Raji (cell line): ENCODE results near the gene SDF2.
A peak's percentile ranks its signal among the peaks of the same experiment; 100 is the strongest.

ENCODE experiments used
- POLR2A ChIP-seq: IDR thresholded peaks from 2 replicates; pipeline ENCODE4 v1.6.1; 2011; ENCODE audit warnings: low read depth, low read length, control low read depth; ENCODE audit not compliant: insufficient read depth

SDF2 gene, protein sequence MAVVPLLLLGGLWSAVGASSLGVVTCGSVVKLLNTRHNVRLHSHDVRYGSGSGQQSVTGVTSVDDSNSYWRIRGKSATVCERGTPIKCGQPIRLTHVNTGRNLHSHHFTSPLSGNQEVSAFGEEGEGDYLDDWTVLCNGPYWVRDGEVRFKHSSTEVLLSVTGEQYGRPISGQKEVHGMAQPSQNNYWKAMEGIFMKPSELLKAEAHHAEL

DNA sequence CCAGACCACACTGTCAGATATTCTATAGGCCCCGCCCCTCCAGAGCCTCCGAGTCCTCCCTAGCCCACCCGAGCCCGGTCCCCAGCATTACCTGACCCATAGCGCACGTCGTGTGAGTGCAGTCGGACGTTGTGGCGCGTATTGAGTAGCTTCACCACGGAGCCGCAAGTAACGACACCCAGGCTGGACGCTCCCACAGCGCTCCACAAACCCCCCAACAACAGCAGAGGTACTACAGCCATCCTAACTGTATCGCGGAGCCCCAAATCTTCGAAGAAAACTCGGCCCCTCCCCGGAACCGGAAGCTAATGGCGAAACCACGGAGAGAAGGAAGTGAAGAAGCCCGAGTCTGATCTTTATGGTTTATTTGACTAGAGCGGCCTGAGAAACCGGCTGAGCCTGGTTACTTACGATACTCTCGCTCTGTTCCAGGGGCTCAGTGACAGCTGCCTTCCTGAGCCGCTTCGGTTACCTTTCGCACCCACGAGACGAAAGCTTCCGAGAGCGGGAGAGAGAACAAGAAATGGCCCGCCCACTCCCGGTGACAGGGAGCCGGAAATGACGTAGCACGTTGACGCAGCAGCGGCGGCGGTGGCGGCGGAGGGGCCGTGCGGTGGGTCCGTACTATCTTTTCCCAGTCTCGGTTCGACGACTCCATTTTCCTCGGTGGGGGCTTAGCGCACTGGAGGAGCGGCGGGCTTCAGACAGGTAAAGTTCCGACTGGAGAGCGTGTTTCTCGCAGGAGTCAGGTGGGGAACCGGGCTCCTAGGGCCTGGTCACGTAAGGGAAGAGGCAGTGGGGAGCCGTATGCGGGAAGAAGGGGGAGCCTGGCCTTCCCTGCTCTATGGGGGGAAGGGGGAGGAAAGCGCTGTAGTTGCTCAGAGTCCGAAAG lies at the start of gene SDF2, which contains the start of gene SUPT6H:
Gene SDF2, minus strand, starts transcription at position 272 of the 892 bp plus-strand sequence. Its CDS starts 30 bp downstream, at position 242.
Gene SUPT6H, plus strand, starts transcription at position 571 of the 892 bp plus-strand sequence. CDS start 11,197 bp downstream, outside the sequence.
- peak; percentile 86 for TF ChIP-seq POLR2A

DNA sequence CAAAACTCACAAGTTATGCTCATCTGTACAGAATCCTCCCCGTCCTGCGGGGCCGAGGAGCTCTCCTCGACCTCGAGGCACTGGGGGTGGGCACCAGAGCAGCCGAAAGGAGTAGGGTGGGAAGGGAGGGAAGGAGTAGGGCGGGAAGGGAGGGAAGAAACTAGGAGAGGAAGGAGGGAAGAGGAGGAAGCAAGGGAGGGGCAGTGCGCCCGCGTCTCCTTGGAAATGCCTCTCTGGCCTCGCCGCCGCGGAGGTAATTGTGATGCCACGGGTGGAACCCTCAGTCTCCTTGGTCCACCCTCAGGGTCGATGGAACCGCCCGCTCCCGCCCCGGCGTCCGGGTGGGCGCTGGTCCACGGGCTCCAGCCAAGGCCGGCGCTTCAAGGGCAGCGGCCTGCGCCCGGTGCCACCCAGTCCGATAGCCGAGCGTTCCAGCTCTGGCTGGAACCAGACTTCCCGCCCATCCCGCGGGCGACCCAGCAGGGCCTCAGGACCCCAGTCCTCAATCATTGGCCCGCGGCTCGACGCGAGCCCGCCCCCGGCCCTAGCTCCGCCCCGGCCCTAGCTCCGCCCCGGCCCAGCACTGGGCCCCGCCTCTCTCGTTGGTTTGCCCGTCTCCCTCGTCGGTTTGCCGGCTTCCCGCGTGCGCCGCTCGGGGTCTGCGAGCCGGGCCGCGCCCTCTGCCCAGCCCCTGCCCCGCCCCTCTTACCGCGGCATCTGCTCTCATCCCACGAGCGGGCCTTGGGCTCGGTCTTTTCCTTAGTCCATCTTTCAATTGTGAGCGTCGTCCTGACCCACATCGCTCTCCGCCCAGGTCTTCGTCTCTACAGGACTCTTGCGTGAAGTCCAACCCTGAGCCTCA lies 49.4 kb upstream of the SDF2 start:
- TF ChIP-seq POLR2A: peak; percentile 87

DNA sequence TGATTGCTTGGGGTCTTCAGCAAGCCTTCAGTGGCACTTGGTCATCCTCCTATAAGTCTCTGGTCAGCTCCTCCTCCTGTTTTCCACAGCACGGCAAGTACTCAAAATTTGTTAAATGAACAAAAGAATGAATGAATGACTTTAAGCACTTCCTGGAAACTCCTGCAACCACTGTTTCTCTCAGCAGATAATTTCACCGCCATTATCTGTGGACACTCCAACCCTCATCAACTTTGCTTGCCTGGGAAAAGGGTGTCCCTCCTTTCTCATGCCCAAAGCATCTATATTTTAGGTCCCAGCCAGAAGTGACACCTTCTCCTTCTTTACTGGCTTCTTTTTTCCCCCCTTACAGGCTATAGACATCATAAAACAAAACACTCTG lies 45.6 kb upstream of the SDF2 start:
- TF ChIP-seq POLR2A: no peak

DNA sequence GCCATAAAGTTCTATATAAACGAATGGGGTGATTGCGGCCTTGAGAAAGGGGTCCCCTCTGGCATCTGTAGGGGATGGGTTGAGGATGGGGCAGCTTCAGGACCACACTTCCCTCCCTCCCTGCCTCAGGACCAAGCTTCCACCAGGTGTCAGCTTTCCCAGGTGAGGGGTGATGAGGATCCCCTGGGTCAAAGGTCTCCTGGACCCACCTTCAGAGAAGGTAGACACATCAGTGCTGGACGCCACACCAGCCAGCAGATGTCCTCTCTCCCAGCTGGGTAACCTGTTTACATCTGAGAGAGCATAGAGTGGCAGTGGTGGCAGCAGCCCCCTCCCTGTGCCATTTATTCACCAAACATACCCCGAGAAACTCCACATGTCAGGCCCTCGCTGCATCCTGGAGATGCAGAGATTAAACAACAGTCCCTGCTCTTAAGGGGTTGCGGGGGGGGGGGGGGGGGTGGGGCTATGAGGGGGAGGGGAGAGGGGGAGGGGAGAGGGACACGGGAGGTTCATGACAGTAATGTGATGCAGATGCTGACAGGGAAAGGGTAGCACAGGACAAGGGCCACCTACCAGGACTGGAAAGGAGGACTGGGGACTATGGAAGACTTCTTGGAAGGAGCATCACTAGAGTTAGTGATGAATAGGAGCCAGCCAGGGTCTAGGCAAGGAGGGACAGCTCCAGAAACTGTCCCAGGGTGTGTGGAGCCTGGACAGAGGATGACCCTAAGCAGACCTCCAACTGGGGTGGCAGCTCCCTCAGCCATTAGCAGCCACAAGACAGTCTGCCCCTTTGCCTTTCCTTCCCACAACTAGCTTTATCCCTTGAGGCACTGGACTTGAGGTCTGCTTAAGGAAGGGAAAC lies 45.0 kb upstream of the SDF2 start:
- TF ChIP-seq POLR2A: no peak

DNA sequence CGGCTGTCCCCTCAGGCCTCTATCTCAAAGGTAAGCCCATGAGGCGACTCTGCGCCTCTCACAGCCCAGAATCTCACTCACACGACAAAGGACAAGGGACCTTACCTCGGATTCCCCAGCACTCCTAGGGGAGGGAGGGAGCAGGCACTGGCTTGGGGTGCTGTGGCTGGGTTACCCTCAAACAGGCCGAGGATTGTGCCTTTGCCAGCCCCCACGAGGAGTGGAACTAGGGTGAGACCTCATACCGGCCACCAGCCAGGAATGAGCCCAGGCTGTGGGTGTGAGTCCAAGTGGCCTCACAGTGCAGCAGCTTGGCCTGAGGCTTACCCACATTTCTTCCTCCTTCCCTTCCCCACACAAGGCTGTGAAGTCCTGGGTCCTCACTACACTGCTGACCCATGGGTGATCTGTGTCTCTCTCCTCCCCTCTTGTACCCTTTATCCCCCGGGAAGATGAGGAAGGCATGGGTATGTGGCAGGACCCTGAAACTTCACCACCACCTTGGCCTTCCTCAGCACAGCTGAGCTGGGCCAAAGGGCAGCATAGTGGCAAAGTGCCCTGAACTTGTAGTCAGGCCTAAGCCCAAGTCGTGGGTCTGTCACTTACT lies 44.1 kb upstream of the SDF2 start:
- TF ChIP-seq POLR2A: no peak

DNA sequence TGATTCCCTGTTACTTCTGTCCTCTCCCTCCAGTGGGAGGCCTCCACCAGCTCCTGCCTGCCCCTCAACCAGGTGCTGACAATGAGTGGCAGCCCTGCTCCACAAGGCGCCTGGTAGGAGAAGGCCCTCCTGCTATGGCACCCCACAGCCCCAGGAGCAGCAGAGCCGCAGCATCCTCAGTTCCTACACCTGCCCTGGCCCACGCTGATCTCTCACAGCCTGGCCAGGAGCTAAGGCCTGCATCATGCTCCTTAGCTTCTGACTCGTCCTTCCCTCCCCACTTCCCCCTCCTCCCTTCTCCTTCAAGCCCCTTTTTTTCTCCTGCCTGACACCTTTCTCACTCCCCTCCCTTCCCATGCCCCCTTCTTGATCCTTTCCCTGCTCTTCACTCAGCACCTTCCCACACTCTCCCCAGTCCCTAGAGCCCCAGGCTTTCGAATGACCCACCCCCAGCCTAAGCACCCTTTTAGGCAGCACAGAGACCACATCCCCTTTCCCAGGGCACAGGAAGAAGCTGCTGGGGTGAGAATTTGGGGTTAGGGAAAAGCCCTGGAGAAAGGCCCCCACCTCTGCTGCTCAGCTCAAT lies 43.5 kb upstream of the SDF2 start:
- no peak for TF ChIP-seq POLR2A

DNA sequence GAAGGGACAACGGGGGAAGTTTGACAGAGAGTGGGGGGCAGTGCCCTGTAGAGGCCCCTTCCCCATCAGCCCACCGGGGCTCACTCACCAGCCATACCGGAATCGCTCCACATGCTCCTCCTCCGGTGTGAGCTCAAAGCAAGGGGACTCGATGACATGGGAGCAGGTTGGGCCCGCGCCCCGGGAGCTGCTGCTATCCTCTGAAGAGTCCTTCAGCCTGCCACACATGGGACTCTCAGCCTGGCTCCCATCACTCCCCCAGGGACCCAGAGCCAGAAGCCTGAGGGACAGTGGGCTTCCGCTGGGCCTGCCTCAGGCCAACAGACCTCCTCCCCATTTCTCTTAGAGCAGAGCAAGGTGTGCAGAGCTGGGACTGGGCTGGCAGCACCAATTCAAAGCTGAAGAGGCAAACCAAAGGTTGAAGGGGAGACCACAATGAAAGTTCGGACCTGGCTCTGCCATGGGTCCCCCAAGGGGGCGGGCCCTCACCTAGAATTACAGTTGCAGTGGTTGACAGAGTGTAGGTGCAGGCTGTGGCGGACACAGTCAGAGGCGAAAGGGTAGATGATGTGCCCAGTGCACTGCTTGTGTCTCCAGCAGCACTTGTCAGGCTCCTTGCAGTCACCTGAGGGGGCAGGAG lies 42.6 kb upstream of the SDF2 start:
- TF ChIP-seq POLR2A: no peak

DNA sequence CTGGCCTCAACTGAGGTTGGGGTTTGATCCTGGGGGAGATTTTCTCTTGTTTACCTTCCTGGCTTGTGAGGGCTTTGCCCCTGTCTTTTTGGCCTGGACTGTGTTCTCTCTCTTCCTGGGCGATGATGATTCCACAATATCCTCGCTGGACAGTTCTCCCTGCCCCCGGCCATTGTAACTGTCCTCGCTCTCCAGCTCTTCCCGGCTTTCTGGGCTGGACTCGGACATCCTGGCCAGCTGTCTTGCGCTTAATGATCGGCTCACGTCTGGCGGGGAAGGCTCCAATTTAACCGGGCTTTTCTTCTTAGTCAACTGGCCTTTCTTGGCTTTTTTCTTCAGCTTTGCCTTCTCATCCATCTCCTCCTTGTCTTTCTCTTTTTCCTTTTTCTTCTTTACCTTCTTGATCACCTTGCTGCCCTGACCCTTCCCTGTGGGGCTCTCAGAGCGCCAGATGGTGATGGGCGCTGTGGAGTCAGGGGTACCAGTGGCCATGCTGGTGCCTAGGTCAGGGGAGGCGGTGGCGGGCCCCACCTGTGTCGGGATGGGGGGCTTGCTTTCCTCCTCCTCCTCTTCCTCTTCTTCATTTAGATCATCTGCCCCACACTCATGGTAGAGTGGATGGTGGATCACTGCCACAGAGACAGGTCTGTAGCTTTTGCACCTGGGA lies 42.0 kb upstream of the SDF2 start:
- no peak for TF ChIP-seq POLR2A

DNA sequence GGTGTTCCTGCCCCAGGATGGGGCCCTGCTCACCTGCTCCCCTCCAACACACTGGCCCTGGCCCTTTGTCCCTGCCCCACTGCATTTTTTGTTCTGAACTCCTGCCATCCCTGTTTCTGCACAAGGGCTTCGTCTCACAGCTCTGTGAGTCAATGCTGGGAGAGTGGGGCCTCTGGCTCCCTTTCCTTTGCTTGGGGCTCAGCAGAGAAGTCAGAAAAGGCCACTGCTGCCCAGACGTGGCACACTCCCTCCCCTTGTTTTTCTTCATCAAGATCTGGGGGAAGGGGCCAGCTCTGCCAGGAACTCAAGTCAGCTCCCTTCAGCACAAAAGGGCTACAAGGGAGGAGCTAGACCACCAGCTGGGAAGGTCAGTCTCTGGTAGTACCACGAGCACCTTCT lies 41.0 kb upstream of the SDF2 start:
- no peak for TF ChIP-seq POLR2A

DNA sequence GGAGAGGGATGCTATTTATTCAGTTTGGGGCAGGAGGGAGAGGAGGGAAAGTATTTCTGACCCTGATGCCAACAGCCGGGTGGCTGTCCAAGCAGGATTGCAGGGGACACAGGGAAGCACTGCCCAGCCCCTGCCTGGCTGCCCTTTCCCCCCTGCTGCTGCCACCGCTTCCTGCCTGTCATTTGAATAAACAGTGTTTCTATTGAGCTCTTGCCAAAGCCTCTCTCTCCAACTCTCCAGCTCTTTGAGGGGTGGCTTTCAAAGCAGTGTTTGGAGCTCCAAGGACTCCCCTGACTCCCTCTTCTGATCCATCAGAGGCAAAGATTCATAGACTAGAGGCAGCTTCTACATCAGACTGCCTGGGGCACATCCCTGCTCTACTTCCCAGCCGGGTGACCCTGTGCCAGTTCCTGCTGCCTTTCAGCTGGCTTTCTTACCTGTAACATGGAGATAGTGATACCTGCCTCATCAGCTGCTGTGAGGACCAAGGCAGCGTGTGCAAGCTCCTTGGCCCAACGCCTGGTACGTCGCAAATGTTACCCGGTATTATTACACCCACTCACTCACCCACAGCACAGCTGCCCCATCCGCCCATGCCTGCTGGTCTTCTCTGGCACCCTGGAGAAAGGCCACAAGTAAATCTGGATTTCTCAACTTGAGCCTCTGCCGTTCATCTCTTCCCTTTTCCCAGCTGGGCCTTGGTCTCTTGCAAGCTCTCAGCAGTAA lies 40.5 kb upstream of the SDF2 start:
- TF ChIP-seq POLR2A: no peak

DNA sequence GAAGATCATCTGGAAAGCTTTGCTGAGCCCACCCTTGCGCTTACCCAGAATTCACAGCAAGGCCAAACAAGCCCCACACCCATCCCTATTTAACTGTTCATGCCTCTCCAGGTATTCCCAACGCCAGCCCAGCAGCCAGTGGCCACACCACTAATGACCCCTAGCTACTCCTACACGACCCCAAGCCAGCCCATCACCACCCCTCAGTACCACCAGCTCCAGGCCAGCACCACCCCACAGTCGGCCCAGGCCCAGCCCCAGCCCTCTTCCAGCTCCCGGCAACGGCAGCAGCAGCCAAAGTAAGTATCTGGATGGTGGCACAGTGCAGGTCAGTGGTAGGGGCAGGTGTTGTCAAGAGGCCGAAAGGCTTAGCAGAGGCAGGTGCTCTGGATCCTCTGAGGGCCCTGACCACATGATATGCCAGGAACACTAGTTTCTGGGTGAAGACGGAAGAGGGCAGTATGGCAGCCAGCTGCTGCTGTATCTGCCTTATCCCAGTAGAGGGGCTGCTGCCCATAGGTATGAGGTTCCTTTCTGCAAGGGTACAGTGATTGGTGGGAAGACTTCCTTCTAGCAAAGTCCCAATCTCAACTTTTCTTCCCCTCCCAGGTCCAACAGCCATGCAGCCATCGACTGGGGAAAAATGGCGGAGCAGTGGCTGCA lies 39.3 kb upstream of the SDF2 start:
- TF ChIP-seq POLR2A: no peak

DNA sequence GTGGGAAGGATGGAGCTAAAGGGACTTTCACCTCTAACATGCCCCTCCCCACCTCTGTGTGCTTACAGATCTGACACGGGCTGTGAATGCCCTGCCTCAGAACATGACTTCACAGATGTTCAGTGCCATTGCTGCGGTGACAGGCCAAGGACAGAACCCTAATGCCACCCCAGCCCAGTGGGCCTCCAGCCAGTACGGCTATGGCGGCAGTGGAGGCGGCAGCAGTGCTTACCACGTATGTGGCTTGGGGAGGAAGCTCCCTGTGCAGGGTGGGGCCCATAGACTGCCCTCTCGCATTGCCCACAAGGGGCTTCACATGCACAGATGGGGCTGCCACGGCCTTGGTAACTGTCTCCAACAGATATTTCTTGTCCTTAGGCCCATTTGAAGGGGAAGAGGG lies 38.6 kb upstream of the SDF2 start:
- no peak for TF ChIP-seq POLR2A
